KG1 (cell line): ENCODE data around the gene SLC37A4.
"Not testable (repeated sequence)": the region's sequence is repeated elsewhere in the genome, so short reads cannot be mapped to it uniquely, and the experiment has no call there.

Experiments
- DNase-seq: peaks from one replicate; lab custom pipeline; 2025; lab: John Stamatoyannopoulos, UW

SLC37A4 gene

DNA sequence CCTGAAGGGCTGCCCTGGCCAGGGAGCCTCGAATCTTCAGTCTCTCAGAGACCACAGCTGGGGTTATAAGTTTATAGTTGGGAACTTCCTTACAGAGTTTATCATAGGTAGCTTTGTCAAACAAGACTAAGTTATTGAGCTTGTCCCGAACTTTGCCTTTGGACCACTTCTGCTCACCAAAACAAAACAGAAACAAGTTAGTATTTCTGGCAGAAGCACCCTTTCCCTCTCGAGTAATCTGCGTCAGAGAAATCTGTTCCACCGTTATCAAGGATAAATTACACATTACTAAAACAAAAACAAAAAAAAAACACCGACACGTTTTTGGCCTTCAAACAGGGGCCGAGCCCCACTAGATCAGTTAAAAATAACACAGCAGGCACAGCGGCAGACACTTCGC lies 13.3 kb downstream of the SLC37A4 start:
- not testable (repeated sequence) for DNase-seq

DNA sequence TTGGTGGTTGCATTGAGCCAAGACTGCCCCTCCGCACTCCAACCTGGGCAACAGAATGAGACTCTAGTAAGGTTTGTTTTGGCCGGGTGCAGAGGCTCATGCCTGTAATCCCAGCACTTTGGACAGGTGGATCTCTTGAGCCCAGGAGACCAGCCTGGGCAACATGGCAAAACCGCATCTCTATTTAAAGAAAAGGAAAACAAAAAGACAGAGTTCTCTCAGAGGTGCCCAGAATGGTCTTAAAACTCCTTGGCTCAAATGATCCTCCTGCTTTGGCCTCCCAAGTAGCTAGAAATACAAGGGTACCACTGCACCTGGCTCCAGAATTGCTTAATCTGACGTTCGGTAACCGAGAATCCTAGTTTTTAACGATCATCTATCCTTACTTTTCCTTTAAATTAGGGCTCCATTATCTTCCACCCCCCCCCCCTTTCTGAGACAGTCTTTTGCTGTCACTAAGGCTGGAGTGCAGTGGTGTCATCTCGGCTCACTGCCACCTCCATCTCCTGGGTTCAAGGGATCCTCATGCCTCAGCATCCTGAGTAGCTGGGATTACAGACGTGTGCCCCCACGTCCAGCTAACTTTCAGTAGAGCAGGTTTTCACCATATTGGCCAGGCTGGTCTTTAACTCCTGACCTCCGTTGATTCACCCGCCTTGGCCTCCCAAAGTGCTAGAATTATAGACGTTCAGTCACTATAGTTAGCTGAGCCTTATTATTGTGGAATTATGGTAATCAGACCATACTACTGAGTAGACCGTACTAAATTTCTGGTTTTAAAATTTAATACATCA lies 14.3 kb downstream of the SLC37A4 start:
- DNase-seq, result no peak

DNA sequence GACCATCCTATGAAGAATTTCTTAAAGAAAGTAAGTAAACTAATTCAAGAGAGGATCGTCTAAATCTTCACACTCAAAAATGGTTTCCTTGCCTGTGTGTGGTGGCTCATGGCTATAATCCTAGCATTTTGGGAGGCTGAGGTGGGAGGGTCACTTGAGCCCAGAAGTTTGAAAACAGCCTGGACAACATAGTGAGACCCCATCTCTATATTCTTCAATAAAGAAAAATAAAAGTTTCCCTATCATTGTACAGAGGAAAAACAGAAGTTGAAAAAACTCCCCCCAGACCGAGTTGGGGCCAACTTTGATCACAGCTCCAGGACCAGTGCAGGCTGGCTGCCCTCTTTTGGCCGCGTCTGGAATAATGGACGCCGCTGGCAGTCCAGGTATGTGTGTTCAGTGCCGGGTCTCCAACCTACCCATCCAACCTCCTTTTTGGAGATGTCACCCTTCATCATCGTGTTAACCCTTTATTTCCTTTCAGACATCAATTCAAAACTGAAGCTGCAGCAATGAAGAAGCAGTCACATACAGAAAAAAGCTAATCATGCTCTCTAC lies 15.5 kb downstream of the SLC37A4 start:
- no peak for DNase-seq

DNA sequence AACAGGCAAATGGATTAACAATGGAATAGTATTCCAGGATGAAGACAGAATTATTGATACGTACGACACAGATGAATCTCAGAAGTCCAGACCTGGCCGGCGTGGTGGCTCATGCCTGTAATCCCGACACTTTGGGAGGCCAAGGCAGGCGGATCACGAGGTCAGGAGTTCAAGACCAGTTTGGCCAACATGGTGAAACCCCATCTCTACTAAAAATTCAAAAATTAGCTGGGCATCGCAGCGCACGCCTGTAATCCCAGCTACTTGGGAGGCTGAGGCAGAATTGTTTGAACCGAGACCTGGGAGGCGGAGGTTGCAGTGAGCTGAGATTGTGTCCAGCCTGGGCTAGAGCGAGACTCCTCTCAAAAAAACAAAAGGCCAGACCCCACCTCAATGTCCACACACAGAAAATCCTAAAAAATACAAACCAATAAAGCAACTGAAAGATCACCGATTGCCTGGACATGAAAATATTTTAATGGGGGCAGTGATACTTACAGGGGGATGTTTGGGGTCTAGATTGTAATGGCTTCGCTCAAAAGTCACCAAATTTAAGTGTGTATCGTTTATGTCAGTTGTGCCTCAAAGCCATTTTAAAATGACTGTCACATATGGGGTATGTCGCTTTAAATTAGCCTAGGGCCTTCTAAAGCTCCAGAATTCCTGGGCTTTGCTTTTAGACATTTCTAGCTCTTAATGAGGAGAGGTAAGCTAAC lies 16.3 kb downstream of the SLC37A4 start:
- DNase-seq, result no peak

DNA sequence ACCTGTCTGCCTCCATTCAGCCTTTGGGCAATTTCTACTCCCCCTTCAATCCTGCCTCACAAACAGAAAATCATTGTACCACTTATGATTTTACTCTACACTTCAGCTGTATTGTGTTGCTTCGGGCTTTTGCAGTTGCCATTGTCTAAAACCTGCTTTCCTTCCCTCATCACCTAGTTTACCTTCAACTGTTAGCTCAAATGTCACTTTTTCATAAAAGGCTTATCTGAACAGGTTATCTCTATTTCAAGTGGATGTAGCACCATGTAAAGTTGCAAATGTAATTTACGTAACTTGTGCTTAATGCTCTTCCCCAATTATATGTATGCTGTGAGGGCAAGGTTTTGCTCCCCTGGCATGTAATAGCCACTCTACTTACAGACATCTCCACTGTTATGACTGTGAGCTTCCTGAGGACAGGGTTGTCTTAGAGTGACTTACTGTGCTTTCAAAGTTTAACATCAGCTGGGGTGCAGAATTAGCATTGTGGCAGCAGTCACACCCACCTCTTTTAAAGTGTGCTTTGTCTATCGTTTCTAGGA lies 18.0 kb downstream of the SLC37A4 start:
- DNase-seq, result no peak

DNA sequence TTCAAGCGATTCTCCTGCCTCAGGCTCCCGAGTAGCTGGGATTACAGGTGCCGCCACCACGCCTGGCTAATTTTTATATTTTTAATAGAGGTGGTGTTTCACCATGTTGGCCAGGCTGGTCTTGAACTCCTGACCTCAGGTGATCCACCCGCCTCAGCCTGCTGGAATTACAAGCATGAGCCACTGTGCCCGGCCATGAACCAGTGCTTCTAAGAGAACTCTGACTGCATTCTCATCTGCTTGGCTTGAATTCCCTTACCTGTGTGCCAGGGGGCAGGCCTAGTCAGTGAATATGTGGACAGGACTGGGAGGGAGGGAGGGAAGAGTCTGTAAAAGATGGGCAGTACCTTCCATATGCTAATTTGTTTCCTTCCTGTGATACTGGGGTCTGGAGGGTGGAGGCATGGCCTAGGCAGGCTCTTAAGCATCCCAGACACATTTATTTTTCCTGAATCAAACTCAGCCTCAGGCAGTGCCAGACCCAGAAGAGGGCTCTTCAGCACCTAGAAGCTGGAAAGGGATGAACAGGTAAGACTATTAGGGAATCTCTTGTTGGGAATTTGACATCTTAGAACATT lies 19.1 kb downstream of the SLC37A4 start:
- no peak for DNase-seq

DNA sequence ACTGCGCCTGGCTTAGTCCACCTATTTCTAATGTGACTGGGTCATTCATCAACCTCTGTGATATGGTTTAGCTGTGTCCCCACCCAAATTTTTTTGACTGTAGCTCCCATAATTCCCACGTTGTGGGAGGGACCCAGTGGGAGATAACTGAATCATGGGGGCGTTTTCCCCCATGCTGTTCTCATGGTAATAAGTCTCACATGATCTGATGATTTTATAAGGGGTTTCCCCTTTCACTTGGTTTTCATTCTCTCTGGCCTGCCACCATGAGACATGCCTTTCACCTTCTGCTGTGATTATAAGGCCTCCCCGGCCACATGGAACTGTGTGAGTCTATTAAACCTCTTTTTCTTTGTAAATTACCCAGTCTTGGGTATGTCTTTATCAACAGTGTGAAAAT lies 24.0 kb downstream of the SLC37A4 start:
- no peak for DNase-seq

DNA sequence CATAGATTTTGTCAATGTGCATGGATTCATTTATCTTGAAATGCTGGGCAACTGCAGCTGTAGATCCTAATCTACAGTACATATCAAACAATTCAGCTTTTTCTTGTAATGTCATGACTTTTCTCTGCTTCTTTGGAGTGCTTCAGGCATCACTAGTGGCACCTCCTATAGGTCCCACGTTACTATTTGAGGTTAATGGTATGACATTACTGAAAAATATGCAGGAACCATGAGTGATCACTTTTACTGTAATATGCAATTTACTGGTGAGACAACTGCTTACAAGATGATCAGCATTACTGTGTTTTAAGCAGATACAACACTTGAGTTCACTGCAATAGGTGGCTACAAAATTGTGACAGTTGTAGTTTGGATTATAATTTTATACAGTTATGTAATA lies 29.8 kb downstream of the SLC37A4 start:
- no peak for DNase-seq

DNA sequence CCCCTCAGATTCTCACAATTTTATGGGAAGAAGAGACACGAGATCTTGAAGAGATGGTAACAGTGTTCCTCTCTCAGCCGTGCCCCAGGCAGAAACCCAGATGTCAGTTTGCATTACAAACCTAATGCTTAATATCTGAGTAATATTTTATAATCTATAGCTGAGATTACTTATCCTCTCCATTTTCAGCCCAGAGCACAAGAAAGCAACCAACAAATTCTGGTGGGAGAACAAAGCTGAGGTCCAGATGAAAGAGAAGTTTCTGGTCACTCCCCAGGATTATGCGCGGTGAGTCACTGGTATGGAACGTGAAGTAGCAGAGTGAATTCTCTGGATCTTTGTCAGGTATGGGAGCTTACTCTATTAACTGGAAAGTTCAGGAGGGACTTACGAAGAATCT lies 31.9 kb downstream of the SLC37A4 start:
- no peak for DNase-seq

DNA sequence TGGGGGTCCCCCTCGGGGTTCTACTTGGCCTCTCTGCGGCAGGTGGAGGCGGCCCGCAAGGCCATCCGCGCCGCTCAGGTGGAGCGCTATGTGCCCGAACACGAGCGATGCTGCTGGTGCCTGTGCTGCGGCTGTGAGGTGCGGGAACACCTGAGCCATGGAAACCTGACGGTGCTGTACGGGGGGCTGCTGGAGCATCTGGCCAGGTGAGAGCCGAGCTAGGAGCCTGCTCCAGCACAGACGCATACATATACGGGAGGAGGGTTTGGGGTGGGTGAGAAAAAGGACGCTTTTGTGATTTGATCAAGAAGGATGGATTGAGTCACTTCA lies 32.3 kb downstream of the SLC37A4 start:
- DNase-seq, result no peak

DNA sequence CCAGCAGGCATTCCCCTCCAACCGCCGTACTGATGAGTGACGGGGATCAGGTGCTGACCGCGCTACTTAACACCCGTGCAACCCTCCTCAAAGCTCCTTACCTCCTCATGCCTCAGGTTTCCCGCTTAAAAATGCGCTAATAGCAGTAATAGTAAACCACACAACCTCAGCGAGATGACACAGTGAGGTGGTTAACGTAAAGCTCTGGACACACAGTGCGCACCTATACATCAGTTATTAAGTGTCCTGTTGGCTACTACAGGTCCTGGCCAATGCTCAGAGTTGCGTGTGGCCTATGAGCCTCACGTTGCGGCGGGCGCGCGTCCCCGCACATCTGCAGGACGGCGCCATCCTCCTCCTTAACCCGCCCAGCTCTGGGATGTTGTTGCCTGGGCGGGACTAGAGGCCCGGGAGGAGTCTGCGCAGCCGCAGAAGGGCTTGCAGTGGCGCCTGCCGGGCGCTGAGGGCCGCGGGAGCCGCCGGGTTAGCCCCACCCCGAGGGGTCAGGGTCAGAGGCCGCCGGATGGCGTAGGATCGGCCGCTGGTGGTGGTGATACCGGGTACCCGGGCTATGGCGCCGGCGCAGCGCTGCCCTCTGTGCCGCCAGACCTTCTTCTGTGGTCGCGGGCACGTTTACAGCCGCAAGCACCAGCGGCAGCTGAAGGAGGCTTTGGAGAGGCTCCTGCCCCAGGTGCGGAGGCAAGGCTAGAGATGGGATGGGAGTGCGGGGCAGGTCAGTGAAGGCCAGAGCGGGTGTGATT lies 32.9 kb downstream of the SLC37A4 start, which contains the start of gene CENATAC:
CENATAC (plus strand) TSS at position 512 of the 761 bp plus-strand sequence; CDS start at position 572, 60 bp downstream.
- peak; percentile 91 for DNase-seq

DNA sequence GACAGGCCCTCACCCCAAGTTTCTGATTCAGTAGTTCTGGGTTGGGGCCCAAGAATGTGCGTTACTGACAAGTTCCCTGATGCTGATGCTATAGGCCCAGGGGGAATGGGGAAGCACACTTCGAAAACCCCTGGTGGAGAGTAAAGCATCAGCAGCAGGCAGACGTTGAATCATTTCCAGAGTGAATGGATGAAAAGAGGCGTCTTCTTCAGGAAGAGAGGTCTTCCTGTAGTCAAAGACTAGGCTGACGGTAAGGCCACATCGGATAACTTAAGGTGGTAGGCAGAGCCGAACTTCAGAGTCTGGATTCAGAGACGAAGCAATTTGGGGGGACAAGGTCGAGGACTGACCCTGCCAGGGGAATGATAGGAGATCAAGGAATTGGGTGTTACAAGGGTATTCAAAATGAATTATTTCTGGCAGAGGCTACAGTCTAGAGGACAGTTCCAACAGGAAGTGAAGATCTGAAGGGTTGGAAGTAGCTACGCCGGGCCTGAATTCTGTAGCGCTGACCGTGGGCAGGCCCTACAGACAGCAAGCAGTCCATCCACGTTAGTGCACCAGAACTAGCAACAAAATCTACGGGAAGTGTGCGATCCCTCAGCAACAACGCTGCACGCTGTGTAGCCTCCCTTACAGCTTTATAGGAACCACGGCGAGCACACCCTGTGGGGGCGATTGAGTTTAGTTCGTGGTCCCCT lies 33.6 kb downstream of the SLC37A4 start:
- peak; percentile 53 for DNase-seq

DNA sequence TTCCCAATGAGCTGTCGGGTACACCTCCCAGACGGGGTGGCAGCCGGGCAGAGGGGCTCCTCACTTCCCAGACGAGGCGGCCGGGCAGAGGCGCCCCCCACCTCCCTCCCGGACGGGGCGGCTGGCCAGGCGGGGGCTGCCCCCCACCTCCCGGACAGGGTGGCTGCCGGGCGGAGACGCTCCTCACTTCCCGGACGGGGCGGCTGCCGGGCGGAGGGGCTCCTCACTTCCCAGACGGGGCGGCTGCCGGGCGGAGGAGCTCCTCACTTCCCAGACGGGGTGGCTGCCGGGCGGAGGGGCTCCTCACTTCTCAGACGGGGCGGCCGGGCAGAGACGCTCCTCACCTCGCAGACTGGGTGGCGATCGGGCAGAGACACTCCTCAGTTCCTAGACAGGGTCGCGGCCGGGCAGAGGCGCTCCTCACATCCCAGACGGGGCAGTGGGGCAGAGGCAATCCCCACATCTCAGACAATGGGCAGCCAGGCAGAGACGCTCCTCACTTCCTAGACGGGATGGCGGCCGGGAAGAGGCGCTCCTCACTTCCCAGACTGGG lies 39.1 kb downstream of the SLC37A4 start:
- DNase-seq, result not testable (repeated sequence)

DNA sequence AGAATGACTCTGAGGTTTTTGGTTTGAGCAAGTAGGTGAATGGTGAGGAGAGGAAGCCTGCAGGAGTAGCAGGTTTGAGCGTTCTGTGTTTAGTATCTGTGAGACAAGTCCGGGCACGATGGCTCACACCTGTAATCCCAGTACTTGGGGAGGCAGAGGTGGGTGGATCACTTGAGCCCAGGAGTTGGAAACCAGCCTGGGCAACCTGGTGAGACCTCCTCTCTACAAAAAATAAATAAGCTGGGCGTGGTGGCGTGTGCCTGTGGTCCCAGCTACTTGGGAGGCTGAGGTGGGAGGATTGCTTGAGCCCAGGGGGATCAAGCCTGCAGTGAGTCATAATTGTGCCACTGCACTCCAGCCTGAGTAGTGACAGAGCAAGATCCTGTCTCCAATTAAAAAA lies 42.4 kb downstream of the SLC37A4 start:
- DNase-seq, result no peak

DNA sequence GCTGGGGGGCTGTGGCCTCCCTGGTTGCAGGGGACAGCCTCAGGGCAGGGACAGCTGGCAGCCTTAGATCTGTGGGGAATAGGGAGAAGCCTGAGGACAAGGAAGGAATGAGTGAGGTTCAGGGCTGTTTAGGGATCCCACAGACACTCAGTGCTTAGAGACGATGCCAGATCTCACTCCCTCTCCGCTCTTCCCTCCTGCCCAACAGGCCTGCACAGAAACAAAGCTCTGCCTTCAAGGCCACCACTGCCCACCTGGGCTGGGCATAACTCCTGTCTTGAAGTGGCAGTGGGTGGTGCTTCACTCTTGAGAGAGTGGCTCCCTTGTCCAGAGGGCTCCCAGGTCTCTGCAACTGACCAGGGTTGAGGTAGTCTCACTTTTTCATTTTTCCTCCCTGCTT lies 45.9 kb downstream of the SLC37A4 start:
- DNase-seq, result no peak

DNA sequence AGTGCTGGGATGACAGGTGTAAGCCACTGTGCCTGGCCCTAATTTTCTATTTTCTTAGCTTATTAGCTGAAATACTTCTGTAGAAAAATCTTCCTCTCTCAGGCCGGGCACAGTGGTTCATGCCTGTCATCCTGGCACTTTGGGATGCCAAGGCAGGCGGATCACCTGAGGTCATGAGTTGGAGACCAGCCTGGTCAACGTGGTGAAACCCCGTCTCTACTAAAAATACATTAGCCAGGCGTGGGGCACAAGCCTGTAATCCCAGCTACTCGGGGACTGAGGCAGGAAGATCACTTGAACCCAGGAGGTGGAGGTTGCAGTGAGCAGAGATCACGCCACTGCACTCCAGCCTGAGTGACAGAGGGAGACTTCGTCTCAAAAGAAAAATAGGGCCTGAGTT lies 46.3 kb downstream of the SLC37A4 start:
- not testable (repeated sequence) for DNase-seq

DNA sequence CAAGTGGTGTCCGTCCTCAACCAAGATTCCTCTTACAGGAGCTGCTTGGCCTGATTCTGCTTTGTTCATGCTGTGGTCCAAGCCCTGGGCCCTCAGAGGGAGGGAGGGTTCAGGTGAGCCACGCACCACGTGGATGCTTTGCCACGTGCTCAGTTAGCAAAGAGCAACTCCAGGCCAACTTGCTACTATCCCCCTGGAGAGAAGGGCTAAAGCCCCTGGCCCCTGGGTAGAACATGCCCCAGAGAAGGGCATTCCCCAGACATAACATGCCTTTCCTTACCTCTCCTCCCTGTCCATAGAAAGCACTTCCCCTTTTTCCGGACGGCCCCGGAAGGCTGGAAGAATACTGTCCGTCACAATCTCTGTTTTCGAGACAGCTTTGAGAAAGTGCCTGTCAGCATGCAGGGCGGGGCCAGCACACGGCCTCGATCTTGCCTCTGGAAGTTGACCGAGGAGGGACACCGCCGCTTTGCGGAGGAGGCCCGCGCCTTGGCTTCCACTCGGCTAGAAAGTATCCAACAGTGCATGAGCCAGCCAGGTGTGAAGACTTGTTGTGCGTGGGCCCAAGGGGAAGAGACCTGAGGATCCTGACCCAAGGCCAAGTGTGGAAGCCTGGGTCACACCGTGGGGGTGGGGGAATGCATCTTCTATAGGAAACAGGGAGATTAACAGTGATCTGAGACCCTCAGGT lies 50.3 kb downstream of the SLC37A4 start:
- no peak for DNase-seq

DNA sequence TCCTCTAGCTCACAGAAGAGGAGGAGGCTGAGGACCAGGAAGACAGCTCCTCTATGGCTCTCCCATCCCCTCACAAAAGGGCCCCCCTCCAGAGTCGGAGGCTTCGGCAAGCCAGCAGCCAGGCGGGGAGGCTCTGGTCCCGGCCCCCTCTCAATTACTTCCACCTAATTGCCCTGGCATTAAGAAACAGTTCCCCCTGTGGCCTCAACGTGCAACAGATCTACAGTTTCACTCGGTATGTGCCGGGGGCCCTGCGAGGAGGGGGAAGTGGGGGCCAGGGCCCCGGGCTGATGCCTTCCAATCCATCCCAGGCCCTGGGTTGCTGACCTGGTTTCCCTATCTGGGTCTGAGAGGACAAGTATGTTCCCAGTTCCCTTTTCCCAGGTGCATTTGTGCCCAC lies 51.2 kb downstream of the SLC37A4 start:
- DNase-seq, result no peak

DNA sequence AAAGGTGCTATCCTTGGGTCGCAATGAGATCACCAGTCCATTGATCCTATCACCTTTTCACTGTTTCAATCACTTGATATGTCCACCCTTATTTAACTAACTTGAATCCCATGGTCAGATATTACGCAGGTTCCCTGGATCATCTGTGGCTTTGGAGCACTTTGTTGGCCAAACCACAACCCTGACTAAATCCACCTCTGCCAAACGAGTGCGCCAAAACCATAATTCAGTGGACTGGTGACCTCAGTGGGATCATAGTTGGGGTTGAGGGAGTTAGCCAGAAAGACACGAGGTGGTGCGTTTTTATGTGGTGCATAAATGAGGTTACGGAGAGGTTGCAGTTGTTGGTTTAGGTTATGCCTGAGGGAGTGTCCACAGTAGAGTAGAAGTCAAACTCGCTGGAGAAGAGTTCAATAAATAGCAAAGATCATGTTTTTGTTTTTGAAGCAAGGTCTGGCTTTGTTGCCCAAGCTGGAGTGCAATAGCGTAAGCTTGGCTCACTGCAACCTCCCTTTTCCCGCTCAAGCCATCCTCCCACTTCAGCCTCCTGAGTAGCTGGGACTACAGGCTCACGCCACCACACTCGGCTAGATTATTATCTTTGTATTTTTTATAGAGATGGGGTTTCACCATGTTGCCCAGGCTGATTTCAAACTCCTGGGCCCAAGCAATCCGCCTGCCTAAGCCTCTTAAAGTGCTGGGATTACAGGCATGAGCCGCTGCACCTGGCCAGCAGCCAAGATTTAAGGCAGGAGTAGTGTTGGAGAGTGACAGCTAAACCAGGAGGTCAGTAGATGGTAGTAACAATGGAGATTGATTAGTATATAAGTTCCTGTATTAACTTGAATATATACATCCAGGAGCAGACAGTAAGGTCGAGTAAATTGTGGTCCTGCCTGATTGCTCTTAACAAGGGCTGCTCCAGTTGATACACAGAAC lies 54.6 kb downstream of the SLC37A4 start:
- DNase-seq, result no peak
